Kidney capillary endothelial cell (primary cell): ENCODE measurements around the gene UGT3A1.
"Not testable (repeated sequence)": the region's sequence is repeated elsewhere in the genome, so short reads cannot be mapped to it uniquely, and the experiment has no call there.

ENCODE experiments used
- DNase-seq: peaks from one replicate; pipeline ENCODE4 v3.0.0-alpha.2; 2018; ENCODE audit warnings: low spot score

The UGT3A1 gene

DNA sequence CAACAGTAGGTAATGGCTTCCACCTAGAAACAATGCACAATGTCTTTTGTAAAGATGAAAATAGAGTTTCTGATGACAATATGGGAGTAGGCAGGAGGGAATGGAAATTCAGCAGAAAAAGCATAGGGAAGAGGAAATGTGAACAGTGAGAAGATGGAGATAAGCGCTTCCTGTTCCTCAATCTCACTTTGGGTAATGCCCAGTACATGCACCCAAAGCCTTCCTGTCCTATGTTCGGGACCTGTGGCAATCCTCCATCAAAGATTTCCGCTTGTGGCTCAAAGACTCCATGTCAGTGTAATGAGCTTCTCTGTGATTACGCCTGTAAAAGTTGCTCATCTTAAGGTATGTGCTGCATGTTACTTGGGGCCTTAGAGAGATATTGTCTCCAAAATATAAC lies 2.7 kb downstream of the UGT3A1 start:
- DNase-seq: no peak

DNA sequence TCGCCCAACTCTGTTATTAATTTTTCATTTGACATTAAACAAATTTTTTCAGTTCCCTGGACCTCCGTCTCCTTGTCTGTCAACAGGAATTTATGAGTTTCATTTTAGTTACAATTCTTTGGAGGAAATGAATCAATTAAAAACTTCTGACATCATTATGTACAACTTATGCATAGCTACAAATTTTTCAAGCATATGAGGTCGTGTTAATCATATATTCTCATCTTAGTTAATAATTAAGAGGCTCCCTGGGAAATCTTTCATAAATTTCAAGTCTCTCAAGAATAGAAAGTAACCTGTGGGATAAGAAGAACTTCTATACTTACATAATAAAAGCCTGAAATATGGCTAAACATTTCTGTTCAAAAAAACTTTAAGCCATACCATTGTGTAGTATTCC lies 3.4 kb downstream of the UGT3A1 start:
- no peak for DNase-seq

DNA sequence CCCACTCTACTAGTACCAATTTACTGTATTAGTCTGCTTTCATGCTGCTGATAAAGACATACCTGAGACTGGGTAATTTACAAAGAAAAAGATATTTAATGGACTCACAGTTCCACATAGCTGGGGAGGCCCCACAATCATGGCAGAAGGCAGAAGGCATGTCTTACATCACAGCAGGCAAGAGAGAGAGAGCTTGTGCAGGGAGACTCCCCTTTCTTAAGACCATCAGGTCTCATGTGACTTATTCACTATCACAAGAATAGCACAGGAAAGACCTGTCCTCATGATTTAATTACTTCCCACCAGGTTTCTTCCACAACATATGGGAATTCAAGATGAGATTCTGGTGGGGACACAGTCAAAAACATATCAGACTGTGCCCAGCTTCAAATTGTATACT lies 11.5 kb downstream of the UGT3A1 start:
- no peak for DNase-seq

DNA sequence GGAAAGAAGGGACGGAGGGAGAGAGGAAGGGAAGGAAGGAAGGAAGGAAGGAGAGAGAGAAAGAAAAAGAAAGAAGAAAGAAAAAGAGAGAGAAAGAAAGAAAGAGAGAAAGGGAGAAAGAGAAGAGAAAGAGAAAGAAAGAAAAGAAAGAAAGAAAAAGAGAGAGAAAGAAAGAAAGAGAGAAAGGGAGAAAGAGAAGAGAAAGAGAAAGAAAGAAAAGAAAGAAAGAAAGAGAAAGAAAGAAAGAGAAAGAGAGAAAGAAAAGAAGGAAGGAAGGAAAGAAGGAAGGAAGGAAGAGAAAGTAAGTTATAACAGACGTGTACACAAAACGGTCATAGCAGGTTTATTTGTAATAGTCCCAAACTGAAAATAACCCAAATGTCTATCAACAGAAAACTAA lies 14.3 kb downstream of the UGT3A1 start:
- DNase-seq: not testable (repeated sequence)

DNA sequence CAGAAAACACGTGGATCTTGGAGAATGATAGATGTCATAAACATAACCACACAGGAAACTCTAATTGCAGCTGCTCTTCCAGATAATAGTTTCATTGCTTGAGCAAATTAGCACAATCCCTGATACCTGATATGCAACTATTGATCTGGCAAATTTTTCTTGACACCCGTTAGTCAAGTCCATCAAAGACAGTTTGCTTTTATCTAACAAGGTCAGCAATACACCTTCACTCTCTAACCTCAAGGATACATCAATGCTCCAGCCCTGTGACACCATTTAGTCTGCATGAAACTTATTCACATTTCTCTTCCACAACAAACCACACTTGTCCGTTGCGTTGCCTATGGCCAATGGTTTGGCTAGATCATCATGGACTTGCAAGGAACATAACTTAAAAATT lies 16.6 kb downstream of the UGT3A1 start:
- DNase-seq: no peak

DNA sequence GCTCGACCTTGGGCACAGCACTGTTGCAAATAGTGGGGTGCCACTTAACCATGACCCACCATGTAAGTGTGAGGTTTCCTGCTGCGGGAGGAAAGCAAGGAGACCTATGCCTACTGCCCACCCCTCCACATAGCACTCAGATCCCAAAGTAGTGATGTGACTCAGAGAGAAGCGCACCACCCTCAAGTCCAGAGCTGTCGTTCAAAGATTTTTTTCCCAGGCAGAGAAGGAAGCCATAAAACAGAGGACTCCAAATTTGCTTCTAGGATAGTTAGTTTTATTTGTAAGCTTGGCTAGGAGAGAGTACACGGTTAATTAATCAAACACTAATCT lies 19.3 kb downstream of the UGT3A1 start:
- DNase-seq: no peak

DNA sequence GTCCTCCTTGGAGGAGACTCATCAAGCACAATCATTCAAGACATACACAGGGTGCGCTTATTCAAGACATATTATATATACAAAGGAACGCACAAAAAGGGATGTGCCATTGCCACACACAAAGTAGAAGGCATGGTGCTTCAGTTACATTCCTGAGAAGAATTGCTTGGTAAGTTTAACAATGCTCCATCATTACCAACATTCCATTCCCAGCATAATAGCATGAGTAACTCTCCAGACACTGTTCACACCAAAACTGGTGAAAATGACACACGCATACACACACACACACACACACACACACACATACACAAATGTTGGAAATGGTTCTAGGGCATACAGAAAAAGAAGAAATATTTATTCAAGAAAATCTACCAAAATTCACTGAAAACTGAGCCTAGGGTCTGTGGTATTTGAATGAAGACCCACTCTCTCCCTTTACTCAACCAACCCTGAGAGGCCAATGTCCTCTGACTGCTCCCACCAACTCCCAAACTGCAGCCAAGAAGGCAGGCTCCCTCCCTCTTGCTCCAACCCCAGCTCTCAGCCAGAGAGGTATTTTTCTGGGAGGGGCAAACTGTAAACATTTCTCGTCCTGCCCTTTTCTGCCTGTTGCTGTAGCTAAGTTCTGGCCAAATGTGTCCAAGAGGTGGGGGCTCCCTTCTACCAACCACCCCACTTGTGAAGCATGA lies 19.9 kb downstream of the UGT3A1 start:
- no peak for DNase-seq

DNA sequence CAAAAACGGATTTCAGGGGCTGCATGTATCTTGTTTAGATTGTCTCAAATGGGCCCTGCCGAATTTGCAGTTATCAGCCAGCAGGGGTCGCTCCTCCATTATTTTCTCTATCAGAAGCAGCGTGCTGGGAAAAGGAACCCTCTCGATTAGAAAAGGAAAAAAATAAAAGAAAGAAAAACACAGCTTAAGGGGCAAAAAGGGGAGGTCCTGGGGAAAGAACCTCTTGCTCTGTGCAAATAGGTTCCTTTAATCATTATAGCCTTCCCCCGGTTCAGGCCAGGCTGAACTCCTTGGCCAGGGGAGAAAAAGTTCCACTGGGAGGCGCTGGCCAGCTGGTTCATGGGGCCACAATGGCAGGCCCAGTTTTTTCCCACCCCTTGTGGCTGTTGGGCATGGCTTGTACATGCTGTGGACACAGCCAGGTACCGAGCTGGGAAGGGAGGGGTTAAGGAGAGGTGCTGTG lies 27.8 kb downstream of the UGT3A1 start:
- peak; percentile 1 for DNase-seq

DNA sequence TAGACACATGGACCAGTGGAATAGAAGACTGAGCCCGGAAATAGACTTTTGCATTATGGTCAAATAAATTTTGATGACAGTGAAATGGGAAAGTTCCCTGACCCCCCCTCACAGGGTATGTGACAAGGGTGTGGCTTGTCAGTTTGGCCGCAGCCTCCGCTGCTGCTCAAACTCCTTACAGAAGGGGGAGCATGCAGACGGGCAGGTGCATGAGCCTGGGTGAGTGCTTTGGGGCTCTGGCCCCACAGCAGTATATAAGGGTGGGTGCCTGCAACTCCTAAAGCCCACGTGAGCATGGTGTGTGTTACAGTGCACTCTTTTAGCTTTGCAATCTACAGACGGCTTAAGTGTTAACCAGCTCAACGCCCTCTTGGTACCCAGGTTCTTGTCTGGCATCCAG lies 30.9 kb downstream of the UGT3A1 start:
- no peak for DNase-seq

DNA sequence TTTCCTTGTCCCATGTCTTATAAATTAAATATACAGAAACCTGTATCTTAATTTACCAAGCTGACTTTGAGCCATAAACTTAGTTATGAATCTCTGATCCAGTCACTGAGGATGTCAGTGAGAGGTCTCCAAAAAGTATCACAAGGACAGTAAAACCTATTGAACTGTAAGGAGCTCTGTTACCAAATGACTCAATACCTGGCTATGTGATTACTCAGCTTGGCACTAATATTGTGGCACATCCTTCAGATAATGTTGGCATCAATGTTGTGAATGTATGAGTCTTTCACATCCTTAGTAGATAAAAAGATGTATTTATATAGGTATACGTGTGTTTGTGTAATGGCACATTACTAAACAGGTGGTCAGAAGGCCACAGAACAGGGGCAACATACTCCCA lies 34.8 kb downstream of the UGT3A1 start:
- DNase-seq: no peak

DNA sequence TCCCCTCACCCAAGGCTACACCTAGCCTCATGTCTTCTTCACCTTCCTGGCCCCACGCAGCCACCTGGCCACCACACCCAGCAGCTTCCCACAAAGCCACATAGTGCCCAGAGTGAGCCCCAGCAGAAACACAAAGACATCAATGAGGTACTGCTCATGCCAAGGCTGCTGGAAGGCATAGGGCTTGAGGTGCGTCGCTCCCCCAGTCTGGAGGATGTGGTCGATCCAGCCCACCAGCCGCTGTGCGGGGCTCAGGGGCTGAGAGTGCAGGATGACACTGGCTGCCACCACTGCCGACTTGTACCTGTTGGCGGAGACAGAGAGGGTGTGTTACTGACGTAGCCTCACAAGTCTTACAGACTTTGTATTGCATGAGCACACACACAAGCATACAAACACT lies 37.0 kb downstream of the UGT3A1 start:
- no peak for DNase-seq

DNA sequence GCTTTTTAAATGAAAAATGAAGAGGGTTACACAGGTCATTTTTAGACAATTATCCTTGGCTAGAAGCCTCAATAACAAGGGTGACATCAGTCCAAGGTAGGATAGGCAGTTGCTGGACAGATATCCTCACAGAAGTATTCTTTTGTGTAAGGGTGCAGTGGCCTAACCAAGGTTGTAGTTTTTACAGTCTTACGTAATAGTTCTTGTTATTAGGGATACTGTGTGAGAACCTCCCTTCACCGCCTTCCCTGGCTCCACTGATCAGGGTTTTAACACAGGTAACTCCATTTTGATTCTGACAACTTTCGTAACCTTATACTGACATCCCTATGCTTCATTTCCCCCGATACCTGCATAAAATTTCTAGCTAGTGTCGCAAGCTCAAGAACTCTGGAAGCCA lies 44.1 kb downstream of the UGT3A1 start:
- DNase-seq: no peak

DNA sequence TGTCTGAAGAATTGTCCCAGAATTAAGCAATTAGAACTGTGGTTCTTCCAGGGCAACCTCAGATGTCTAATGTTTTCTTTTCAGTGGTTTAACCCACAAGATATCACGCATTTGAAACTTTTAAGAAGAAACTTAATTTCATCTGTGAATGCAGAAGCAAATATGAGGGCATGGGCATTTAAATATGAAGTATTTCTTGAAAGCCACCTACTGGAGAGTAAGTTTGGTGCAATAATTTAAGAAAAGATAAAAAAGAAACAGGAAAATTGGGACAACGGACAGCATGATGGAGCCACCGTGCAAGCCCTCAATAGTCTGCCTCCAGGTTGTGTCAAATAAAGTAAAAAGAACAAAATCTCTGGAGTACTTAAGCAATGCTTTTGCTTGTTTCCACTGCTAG lies 51.6 kb downstream of the UGT3A1 start:
- no peak for DNase-seq

DNA sequence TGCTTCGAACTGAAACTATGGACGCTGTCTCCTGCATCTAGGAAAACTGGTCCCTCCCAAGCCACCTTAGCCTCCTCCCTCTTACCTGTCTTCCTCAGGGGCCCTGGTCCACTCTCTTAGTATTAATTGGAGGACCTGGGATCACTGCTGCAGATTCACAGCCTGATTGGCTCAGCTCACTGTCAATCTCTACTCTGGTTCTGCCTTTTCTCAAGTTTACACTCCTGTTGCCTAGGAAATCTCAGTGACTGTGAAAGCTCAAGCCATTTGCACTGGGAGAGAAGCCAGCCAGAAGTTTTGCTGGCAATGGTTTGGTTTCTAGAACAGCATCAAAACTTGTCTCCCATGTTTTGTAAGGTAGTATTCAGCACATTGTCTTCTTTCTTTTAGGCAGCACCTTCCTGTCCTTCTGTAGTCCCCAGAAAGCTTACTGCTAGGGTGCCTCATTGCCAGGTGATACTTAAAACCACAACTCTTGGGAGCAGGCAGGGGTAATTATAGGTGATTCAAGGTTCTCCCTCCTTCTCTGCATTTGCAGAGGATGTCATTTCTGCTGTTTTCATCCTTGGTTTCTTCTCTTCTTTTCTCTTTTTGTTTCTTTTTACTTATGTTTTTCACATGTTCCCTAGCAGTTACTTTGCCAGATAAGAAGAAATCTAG lies 52.5 kb downstream of the UGT3A1 start, which contains the start of gene CAPSL:
TSS of gene CAPSL (minus strand) at position 55 of the 660 bp plus-strand sequence. CDS start 17,502 bp downstream, outside the sequence.
- no peak for DNase-seq

DNA sequence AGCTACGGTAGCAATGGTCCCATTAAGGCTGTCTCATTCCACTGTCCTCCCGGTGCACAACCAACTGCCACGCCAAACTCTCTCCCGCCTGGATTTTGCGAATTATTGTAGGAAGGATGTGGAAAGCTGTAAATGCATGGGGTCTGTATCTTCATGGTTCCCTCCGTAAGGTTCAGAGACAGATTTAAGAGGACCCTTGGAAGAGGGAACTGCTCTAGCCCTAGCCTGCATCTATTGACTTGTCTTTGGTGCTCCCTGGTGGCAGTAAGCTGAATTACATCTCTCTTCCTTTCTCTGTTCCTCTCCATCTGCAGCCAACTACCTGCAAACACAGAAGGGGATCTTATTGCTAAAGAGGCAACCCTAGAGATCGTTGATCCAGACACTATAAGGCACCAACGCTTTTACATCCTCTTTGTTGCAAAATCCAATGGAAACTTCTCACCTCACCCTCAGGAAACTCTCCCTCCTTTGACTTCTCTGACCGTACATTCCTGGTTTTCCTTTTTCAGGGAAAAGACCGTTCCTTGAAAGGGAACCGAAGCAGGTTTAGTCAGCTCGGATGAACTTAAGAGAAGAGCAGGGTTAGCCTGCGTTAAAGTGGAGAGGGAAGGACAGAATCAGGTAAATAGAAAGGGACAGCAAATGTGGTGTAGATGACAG lies 64.7 kb downstream of the UGT3A1 start:
- DNase-seq: peak; percentile 62

DNA sequence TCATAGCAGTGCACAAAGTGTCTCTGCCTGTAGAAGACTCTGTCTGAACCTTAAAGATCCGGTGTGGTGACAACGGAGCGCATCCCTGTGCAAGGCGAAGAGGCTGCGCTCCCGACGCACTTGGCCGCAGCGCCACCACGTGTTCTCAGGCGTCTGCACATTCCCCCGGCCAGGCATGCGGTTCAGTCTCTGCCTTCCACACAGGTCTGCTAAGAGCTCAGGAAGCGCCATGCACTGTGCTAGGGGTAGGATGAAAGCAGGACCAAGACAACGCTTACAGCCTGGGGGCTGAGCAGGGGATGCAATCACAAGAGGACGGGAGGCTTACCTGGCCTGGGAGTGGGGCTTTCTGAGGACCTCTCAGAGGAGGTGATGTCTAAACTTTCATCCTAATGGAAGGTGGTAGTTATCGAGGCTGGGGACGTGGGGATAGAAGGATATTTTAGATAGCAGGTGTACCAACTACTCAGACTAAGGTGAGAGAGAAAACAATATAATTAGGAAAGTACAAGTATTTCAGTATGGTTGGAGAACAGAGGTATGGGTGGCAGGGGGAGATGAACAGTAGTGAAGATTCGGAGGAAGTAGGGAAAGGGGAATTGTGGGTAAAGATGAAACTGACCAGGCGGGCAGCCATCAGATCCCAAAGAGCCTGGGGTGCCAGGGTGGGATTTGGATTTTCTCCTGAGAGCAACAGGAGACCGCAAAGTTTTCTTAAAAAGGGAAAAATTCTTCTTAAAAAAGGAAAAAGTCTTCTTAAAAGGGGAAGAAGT lies 66.1 kb downstream of the UGT3A1 start:
- peak; percentile 41 for DNase-seq

DNA sequence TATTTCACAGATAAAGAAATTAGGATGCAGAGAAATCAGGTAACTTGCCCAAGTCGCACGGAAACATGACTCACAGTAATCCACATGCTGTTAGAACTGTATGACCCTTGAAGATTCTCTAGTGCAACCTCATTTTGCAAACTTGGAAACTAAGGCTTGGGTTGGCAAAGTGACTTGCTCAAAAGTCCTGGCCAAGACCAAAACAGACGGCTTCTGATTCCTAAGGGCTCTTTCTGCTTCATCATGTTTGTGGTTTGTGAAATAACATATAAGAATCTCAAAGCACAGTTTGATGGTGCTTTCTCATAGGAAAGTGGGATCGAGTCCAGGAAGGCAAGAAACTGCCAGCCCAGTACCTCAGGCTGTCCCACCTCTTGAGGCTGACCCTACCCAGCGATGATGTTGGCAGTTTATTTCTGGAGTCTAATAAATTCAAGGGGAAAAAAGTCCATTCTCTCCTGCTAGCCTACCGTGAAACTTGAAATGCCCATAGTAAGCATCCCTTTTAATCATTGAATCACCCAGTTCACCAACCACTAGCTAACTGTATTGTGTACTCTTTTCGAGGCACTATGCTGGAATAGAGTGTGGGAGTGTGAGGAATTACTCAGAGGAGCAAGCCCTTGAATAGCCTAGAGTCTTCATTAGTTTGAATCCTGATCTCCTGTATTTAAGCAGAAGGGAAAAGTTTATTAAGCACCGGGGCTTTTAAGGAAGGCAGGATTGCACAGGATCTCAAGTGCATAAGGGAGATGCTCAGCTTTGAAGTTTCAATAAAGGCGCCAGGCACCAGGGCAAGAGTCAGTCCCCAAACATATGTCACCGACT lies 66.9 kb downstream of the UGT3A1 start:
- DNase-seq: no peak

DNA sequence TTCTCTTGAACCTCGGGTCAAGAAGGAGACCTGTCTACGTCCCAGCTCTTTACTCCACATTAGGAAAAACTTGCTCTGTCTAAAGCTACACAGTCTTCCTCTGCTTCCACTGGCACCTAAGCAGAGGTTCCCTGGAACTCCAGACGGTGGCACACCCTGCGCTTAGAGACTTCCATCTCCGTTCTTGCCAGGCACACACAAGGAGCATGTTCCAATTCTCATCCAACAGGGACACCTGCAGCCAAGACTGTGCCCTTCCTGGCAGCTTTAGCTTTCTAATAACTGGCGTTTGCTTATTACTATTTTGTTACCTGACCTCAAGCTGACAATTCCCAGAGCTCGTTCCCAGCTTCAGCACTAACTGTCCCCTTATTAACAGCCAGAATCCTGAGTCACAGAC lies 68.7 kb downstream of the UGT3A1 start:
- DNase-seq: no peak

DNA sequence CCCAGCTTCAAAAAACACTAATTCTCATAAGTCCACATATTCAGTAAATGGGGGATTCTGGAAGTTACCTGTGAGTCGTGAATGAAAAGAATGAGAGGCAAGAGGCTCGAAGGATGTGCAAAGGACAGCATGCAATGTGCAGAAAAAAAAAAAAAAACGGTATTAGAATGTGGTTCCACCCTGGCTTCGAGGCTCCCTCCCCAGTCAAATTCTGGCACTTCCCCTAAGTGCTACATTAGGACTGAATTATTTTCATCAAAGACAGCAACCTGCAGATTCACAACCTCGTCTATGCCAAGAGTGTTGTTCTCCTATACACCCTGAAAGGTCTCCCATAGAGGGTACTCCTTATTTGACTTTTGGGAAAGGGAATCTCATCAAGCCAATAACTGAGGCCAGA lies 69.3 kb downstream of the UGT3A1 start:
- DNase-seq: no peak

DNA sequence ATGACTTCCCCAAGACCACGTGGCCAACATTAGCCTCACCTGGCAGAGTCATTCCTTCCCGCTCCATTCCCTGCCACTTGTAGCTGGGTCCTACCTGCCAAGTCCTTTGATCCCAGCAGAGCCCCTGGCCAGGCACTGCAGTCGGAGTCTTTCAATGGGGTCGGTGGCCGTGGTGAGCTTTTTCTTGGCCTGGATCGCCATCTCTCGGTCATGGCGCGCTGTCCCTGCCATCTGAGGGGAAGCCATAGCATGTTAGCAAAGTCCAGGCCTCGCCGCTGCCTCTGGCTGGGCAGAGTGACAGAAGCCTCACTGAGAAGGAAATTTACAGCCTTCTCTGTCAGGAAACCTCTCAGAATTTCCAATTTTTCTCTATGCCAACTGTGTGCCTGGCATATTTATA lies 70.3 kb downstream of the UGT3A1 start:
- no peak for DNase-seq

DNA sequence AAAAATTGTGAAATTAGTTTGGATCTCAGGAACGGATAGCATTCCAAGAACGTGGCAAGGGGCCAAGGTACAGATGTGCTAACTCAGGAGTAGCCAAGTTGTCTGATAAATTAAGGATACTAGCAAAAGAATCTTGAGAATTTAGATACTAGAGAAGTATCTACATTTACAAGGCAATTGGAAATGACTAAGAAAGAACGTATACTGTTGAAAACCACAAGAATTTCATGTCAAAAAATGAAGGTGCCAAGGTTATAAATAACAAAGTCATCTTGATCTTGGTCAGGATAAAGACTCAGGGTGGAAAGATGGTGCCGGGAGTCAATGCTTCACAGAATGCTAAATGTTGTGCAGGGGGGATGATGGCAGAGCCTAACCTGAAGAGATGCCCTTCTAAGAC lies 72.0 kb downstream of the UGT3A1 start:
- no peak for DNase-seq

DNA sequence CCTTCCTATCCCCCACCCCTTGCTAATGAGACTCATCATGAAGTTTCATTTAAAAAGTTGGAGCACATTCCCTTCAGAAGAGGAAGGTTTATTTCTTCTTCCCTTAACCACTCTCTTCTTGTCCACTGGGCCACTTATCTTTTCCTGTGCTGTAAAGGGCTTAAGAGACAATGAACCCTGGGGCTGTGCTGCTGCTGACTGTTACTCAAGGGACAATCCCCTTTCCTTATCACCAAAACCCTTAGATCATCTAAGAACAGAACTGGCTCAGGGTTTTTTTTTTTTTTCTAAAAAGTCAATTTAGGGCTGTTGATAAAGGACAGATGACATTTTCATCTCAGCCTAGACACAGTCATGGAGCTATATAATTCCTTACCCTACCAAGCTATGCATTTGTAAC lies 82.4 kb downstream of the UGT3A1 start:
- no peak for DNase-seq
